Stimulated activated naive CD8-positive, alpha-beta T cell treated with anti-CD3 and anti-CD28 coated beads, Interleukin-15, amount 100 ng/mL, for 72 hours (primary cell): ENCODE data around the gene FOXJ1.

ENCODE experiments used
- ATAC-seq: fragments of 150-1000 bp; cut with Tn5 transposase; 2 replicates; pipeline ENCODE4 v1.10.0; 2021; ENCODE audit warnings: mild to moderate bottlenecking, moderate library complexity
- DNase-seq, 2 donors: peaks; one replicate each; pipeline ENCODE4 v3.0.0; 2021 to 2022
- H3K27ac Mint-ChIP-seq, 2 donors: one replicate each; pipeline ENCODE4 v1.8.0; 2022; ENCODE audit warnings: mild to moderate bottlenecking in 2 of 2, mixed read lengths in 2 of 2, moderate library complexity in 2 of 2
- H3K27me3 Mint-ChIP-seq: one replicate; pipeline ENCODE4 v1.8.0; 2022; ENCODE audit warnings: mixed read lengths
- H3K4me1 Mint-ChIP-seq: one replicate; pipeline ENCODE4 v1.8.0; 2022; ENCODE audit warnings: mild to moderate bottlenecking, mixed read lengths
- H3K4me3 Mint-ChIP-seq, 2 donors: one replicate each; pipeline ENCODE4 v1.8.0; 2022; ENCODE audit warnings: mild to moderate bottlenecking in 2 of 2, mixed read lengths in 2 of 2, moderate library complexity in 1 of 2
- H3K9me3 Mint-ChIP-seq, 2 donors: one replicate each; pipeline ENCODE4 v1.8.0; 2022; ENCODE audit warnings: mixed read lengths in 2 of 2

FOXJ1 gene

DNA sequence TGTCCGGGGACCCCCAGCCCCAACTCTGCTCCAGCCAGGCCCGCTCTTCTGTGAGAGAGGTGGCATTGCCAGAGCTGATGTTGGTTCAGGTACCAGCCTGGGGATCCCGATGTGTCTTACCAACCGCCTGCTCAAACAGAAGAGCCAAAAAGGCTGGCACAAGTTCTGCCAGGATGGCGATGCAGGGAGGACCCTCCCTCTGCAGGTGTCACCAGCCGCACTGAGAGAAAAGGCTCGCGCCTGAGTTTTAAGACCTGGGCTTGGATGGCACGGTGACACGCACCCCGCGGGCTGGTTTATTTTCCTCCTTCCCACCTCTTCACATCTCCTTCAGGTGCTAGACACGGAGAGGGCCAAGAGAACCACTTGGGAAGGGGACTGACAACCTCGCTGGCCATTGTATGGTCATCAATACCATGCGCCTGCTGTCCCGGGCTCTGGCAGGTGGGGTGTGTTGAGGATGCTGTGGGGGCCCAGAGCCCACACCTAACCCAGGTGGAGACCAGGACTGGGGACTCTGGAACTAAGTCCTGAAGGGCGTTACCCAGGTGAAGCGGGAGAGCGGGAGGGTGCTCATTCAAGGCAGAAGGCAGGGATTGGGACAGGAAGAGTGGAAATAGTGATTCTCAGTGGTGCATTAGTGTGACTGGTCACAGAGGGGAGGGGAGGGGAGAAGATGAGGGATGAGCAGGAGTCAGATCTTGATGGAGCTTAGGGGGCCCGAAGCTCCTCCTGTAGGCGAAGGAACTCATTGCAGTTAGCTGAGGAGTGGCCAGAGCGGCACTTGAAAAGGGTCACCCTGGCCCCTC, 16.3 kb downstream of the FOXJ1 start:
- H3K4me1 Mint-ChIP-seq = peaks cover 62% of the 10 kb centered on the region
- H3K9me3 Mint-ChIP-seq = no peaks in the 10 kb centered on the region
- DNase-seq (no peak), ATAC-seq (no peak)
- no peaks in the 10 kb centered on the region for H3K27me3 Mint-ChIP-seq
- no peak overlapping the region for H3K4me3 Mint-ChIP-seq
- peak overlapping the region; percentile 4 to 57 for H3K27ac Mint-ChIP-seq

DNA sequence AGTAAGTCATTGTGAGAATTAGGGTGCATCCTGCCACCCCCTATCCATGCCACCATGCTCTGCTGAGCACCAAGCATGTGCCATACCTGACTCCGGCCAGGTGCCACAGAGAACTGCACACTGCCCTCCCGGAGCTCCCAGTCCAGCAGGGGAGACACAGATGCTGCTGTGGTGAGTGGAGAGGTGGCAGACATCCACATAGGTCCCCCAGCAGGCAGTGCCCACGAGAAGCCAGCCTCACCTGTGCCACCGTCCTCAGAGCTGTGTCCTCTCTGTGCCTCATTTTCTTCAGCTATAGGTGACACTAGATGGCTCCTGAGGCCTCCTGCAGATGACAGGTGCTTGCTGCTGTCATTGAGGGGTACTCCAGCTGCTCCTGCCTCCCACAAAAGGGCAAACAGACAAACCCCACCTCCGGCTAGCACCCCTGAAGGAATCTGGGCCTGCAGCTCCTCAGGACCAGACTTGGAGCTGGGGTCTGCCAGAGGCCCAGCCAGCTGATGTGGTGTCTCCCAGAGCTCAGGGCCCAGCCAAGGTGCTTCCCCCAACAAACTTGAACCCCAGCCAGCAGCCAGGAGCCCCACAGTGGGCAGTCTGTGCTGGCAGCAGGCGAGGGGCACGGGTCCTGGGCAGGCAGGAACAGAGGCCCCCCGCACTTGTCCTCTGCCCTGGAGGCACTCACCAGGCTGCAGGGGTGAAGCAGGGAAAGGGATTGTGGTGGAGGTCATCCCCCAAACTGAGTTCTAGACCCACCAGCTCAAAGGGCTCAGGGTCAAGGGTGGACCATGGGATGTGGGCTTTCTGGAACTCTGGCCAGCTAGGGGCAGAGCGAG, 17.1 kb downstream of the FOXJ1 start:
- peaks cover 62% of the 10 kb centered on the region for H3K4me1 Mint-ChIP-seq
- DNase-seq (no peak), ATAC-seq (no peak)
- no peaks in the 10 kb centered on the region for H3K27me3 Mint-ChIP-seq
- H3K4me3 Mint-ChIP-seq = no peak overlapping the region
- peak overlapping the region; percentile 5 to 82 for H3K27ac Mint-ChIP-seq
- H3K9me3 Mint-ChIP-seq = no peaks in the 10 kb centered on the region

DNA sequence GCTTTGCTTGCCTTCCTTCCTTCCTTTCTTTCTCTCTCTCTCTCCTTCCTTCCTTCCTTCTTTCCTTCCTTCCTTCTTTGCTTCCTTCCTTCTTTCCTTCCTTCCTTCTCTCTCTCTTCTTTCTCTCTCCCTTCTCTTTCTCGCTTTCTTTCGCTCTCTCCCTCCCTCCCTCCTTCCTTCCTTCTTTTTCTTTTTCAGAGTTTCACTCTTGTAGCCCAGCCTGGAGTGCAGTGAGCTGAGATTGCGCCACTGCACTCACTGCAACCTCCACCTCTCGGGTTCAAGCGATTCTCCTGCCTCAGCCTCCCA, 17.9 kb downstream of the FOXJ1 start:
- DNase-seq (no peak), ATAC-seq (no peak)
- Mint-ChIP-seq H3K4me1 (peaks cover 62% of the 10 kb centered on the region), H3K27me3 (no peaks in the 10 kb centered on the region), H3K27ac (no peak overlapping the region), H3K9me3 (no peaks in the 10 kb centered on the region), H3K4me3 (peak overlapping the region in 1 of 2 donors; percentile 11)

DNA sequence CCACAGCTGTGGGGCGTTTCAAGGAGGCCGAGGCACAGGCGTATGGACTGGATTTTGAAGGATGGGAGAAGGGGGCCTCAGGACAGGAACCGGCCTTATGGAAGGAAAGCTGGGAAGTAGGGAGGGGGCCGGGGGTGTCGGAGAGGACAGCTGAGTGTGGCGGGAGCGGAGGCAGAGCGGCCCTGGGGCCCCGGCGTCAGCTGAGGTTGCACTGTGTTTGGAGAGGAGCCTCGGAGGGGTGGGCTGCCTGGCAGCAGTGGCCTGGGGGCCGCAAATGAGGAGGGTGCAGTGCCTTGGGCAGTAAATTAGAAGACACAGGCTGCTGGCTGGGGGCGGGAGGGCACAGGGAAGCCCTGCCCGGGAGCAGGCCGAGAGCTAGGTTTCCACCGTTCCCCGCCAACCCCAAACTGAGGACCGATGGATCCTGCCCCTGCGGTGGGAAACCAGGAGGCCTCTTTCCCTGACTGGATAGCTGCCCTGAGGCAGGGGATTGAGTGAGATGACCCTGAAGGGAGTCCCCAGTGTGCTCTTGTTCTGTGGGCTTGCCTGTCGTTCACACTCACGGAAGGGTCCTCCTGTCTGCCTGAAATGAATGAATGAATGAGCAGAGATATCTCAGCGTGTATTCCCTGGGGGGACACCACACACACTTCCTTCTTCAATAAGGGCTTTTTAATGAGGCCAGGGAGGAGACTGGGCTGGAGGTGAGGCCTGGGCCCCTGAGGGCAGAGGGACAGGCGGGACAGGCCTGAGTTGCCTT, 18.4 kb downstream of the FOXJ1 start:
- H3K4me3 Mint-ChIP-seq = peak overlapping the region; percentile 40 to 61
- DNase-seq = no peak

DNA sequence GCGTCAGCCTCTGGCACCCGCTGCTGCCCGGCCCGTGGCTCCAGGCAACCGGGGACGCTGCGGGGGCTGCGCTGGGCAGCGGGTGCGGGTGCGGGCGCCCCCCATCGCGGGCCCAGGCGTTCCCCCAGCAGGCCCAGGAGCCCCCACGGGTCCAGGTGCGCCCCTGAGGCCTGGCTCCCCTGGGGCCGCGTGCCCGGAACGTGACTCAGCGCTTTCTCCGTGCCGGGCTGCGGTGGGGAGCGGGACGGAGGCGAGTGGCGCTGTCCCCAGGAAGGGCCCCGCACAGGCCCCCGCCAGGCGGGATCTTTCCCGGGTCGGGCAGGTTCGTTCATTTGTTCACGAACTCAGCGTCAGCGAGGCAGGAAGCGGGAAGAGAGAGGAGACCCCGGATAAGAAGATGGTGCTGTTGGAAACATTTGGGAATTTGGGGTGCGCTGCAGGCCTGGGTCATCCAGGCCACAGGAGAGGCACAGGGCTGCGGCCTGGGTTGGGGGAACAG, 19.1 kb downstream of the FOXJ1 start:
- DNase-seq (no peak), ATAC-seq (peak; percentile 47)
- H3K4me1 Mint-ChIP-seq = peaks cover 56% of the 10 kb centered on the region
- no peaks in the 10 kb centered on the region for H3K9me3 Mint-ChIP-seq
- H3K27ac Mint-ChIP-seq = peak overlapping the region; percentile 54 to 91
- H3K27me3 Mint-ChIP-seq = no peaks in the 10 kb centered on the region
- H3K4me3 Mint-ChIP-seq = peak overlapping the region; percentile 61 to 75

More for the DNA sequence above, 18.4 kb downstream of the FOXJ1 start:
- Mint-ChIP-seq H3K27me3 (no peaks in the 10 kb centered on the region), H3K27ac (peak overlapping the region; percentile 54 to 91), H3K9me3 (no peaks in the 10 kb centered on the region), H3K4me1 (peaks cover 62% of the 10 kb centered on the region)
- no peak for ATAC-seq

DNA sequence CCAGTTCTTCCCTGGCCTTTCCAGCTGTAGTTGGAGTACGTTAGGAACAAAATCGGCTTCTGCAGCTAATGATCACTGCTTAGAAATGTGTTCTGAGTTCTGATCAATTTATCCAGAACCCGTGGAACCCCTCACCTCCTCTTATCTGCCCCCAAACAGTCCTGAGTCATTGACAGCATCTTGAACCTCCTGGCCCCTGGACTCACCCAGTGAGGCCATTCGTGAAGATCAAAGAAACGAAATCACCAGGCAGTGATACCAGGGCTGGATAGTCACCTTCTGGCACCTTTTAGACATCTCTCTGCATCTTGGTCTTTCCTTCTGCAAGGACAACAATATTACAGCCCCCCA, 20.4 kb downstream of the FOXJ1 start:
- ATAC-seq (no peak), DNase-seq (no peak)
- Mint-ChIP-seq H3K27ac (peak overlapping the region; percentile 72 to 89), H3K9me3 (no peaks in the 10 kb centered on the region), H3K4me3 (peak overlapping the region in 1 of 2 donors; percentile 44), H3K4me1 (peaks cover 46% of the 10 kb centered on the region), H3K27me3 (no peaks in the 10 kb centered on the region)

DNA sequence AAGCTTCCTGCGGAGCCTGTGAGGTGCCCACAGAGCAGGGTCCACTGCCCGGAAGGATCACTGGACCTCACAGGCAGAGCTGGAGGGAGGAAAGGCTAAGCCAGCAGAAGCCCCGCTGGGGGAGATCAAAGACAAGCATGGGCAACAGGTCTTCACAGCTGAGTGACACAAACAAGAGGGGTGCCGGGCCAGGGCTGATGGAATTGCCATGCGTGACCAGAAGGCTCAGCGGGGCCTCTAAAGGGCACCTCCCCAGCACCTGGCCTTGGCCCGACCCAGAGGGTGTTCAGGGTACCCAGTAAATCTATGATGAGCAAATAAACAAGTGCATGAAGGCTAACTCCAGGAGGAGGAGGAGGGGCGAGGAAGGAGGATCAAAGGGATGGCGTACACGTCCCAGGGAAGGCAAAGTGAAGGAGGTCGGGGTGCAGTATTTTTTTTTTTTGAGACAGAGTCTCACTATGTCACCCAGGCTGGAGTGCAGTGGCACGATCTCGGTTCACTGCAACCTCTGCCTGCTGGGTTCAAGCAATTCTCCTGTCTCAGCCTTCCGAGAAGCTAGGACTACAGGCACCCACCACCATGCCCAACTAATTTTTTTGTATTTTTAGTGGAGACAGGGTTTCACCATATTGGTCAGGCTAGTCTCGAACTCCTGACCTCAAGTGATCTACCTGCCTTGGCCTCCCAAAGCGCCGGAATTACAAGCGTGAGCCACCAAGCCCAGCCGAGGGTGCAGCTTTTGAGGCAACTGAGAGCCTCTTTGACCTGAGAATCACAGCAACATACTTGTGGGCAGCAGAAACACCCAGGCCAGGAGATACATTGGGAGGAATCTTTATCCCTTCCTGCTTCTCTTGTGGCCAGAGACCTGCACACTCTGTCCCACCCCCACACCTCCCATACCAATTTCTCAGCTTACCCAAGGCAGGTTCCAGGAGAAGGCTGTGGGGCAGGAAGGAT, 21.4 kb downstream of the FOXJ1 start:
- ATAC-seq = no peak
- H3K9me3 Mint-ChIP-seq = no peaks in the 10 kb centered on the region
- H3K4me3 Mint-ChIP-seq = no peak overlapping the region
- DNase-seq = no peak
- H3K4me1 Mint-ChIP-seq = peaks cover 38% of the 10 kb centered on the region
- H3K27me3 Mint-ChIP-seq = no peaks in the 10 kb centered on the region
- no peak overlapping the region for H3K27ac Mint-ChIP-seq

DNA sequence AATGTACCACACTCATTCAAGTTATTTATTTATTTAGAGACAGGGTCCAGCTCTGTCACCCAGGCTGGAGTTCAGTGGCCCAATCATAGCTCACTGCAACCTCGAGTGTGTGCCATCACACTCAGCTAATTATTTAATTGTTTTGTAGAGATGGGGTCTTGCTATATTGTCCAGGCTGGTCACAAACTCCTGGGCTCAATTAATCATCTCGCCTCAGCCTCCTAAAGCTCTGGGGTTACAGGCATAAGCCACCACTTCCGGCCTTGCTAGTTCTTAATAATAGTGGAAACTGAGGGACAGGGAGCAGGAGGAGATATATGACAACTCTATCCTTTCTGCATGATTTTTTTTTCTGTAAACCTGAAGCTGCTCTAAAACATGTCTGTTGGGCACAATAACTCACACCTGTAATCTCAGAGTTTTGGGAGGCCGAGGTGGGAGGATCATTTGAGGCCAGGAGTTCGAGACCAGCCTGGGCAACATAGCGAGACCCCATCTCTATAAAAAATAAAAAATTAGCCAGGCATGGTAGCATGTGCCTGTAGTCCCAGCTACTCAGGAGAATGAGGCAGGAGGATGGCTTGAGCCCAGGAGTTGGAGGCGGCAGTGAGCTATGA, 25.8 kb downstream of the FOXJ1 start:
- H3K4me3 Mint-ChIP-seq = no peak overlapping the region
- H3K27ac Mint-ChIP-seq = no peak overlapping the region
- no peaks in the 10 kb centered on the region for H3K4me1 Mint-ChIP-seq
- ATAC-seq = no peak
- H3K27me3 Mint-ChIP-seq = no peaks in the 10 kb centered on the region
- no peaks in the 10 kb centered on the region for H3K9me3 Mint-ChIP-seq
- DNase-seq = no peak

DNA sequence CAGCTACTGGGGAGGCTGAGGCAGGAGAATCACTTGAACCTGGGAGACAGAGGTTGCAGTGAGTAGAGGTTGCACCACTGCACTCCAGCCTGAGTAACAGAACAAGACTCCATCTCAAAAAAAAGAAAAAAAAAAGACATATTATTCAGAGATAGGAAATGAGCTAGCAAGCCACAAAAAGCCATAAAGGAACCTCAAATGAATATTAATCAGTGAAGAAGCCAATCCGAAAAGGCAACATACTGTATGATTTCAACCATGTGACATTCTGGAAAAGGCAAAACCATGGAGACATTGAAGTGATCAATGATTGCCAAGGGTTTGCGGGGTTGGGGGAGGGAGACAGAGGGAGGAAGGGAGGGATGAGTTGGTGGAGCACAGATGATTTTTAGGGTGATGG, 29.1 kb downstream of the FOXJ1 start:
- H3K9me3 Mint-ChIP-seq = no peaks in the 10 kb centered on the region
- no peak overlapping the region for H3K4me3 Mint-ChIP-seq
- H3K4me1 Mint-ChIP-seq = no peaks in the 10 kb centered on the region
- DNase-seq (no peak), ATAC-seq (no peak)
- H3K27ac Mint-ChIP-seq = peak overlapping the region in 1 of 2 donors; percentile 27
- H3K27me3 Mint-ChIP-seq = no peaks in the 10 kb centered on the region

DNA sequence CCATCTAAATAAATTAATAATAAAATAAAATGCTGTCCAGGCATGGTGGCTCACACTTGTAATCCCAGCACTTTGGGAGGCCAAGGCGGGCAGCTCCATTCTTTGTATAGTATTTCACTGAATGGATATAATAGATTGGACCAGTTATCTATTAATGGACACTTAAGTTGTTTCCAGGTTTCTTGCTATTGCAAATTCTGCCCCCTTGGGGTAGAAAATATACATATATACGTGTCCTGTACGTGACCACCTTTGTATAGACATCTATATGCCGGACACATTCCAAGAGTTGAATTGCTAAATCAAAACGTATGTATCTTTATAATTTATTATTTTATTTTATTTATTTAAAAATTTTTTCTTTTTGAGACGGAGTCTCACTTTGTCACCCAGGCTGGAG, 33.5 kb downstream of the FOXJ1 start:
- peaks cover 20% of the 10 kb centered on the region for H3K4me1 Mint-ChIP-seq
- ATAC-seq (no peak), DNase-seq (no peak)
- H3K4me3 Mint-ChIP-seq = no peak overlapping the region
- H3K27ac Mint-ChIP-seq = no peak overlapping the region
- H3K27me3 Mint-ChIP-seq = no peaks in the 10 kb centered on the region
- no peaks in the 10 kb centered on the region for H3K9me3 Mint-ChIP-seq

DNA sequence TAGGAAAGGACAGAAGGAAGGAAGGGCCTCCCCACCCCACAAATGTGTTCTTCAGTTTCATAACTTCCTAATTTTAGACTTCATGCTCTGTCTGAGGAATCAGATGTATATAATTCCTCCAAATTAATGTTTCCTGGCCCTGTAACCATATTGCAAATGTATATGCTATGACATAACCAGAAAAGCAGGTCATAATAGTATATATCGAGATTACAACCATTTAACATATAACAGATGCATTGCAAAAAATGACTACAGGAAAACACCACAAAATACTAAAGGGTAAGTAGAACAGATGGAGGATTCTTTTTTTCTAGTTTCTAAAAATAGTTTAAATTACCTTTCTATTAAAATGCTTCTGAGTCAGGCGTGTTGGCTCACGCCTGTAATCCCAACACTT, 34.3 kb downstream of the FOXJ1 start:
- Mint-ChIP-seq H3K4me3 (no peak overlapping the region), H3K9me3 (no peaks in the 10 kb centered on the region), H3K27me3 (no peaks in the 10 kb centered on the region), H3K27ac (no peak overlapping the region), H3K4me1 (peaks cover 22% of the 10 kb centered on the region)
- DNase-seq = no peak
- no peak for ATAC-seq

DNA sequence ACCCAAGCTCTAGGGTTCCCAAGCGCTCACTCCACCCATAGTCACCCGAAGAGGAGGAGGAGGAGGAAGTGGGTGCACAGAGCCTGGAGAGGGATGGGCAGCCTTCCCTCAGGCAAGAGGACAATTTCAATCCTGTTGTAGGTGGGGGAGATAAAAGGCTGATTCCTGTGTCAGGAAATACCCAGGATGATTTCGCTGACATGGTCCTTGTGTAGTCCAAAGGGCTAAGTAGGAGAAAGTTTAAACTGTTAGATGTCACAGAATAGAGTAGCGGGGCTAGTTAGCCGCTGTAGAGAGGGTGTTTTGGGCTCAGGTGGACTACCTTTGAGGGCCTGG, 36.2 kb downstream of the FOXJ1 start:
- DNase-seq (no peak), ATAC-seq (no peak)
- Mint-ChIP-seq H3K27ac (peak overlapping the region; percentile 48 to 86), H3K9me3 (no peaks in the 10 kb centered on the region), H3K4me3 (peak overlapping the region; percentile 95 to 96), H3K27me3 (no peaks in the 10 kb centered on the region), H3K4me1 (peaks cover 30% of the 10 kb centered on the region)

DNA sequence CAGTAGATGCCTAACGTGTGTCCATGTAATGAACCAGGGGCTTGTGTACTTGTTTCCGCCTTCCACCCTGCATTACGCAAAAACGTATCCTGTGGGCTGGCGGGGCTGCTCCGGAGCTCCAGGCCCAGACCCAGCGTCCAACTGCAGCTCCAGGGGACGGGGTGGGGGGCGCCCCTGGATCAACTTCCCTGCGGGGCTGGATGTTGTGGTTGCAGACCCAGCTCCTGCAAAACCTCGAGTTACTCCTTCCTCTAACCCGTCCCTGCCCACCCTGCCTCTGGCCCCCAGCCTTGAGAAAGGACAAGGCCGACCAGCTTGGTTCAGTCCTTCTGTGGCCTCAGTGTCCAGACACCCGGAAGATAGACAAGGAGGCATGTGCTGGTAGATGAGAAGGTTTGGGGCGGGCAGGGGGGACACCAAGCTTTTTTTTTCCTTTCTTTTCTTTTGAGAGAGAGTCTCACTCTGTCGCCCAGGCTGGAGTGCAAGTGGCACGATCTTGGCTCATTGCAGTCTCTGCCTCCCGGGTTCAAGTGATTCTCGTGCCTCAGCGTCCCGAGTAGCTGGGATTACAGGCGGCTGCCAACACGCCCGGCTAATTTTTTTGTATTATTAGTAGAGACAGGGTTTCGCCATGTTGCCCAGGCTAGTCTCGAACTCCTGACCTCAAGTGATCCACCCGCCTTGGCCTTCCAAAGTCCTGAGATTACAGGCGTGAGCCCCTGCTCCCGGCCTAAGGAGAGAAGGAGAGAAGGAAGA, 36.7 kb downstream of the FOXJ1 start:
- Mint-ChIP-seq H3K27me3 (no peaks in the 10 kb centered on the region), H3K27ac (peak overlapping the region; percentile 98), H3K4me3 (peak overlapping the region; percentile 95 to 96), H3K4me1 (peaks cover 30% of the 10 kb centered on the region), H3K9me3 (no peaks in the 10 kb centered on the region)
- ATAC-seq (no peak), DNase-seq (no peak)
